Mammary epithelial cell (primary cell): Measurements from ENCODE around the gene CEMP1.

Experiments used
- EZH2 ChIP-seq: IDR thresholded peaks from 2 replicates; pipeline ENCODE4 v1.6.1; 2012; ENCODE audit warnings: low read length, inconsistent platforms, borderline replicate concordance
- TF ChIP-seq, protein P1 (sequence below), 2 donors: IDR thresholded peaks in 1 of 2; conservative IDR thresholded peaks in 1 of 2; 2 replicates each; pipeline ENCODE4 v1.5.1; 2011 to 2012; ENCODE audit warnings: inconsistent platforms in 2 of 2, low read length in 2 of 2, mild to moderate bottlenecking in 2 of 2, control low read depth in 1 of 2, low read depth in 1 of 2; ENCODE audit not compliant: insufficient read depth in 1 of 2; ENCODE audit errors: extremely low read depth in 1 of 2

DNA sequence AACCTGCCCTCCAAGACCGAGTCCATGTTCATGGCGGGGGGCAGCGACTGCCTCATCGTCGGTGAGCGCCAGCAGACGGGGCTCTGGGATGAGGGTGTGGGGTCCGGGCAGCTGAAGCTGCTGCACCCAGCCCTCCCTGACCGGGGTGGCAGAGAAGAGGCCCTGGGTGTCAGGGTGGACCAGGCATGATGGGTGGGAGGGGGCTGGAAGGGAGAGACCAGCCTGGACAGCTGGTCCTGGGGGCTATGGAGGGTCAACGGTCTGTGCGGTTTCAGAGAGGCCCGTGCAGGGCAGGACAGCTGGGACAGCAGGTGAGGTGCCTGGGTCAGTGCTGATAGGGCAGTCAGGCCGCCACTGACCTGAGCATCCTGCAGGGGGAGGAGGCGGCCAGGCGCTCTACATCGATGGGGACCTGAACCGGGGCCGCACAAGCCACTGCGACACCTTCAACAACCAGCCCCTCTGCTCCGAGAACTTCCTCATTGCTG lies 30.7 kb downstream of the CEMP1 start:
- TF ChIP-seq, protein P1, sequence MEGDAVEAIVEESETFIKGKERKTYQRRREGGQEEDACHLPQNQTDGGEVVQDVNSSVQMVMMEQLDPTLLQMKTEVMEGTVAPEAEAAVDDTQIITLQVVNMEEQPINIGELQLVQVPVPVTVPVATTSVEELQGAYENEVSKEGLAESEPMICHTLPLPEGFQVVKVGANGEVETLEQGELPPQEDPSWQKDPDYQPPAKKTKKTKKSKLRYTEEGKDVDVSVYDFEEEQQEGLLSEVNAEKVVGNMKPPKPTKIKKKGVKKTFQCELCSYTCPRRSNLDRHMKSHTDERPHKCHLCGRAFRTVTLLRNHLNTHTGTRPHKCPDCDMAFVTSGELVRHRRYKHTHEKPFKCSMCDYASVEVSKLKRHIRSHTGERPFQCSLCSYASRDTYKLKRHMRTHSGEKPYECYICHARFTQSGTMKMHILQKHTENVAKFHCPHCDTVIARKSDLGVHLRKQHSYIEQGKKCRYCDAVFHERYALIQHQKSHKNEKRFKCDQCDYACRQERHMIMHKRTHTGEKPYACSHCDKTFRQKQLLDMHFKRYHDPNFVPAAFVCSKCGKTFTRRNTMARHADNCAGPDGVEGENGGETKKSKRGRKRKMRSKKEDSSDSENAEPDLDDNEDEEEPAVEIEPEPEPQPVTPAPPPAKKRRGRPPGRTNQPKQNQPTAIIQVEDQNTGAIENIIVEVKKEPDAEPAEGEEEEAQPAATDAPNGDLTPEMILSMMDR (conservative IDR thresholded peaks at IDR 0.05 in 1 of 2, IDR thresholded peaks at IDR 0.05 in 1 of 2; ENCODE audit: extremely low read depth in 1 of 2, insufficient read depth in 1 of 2, low read depth in 1 of 2, low read length in 2 of 2): no peak
- no peak for TF ChIP-seq EZH2
